Trophoblast cell (in vitro differentiated cells and primary cell): ENCODE data around the gene ZNF84.

Experiments
- DNase-seq, 2 donors: peaks; one replicate each; pipeline ENCODE4 v3.0.0-alpha.2; 2016
- H2AFZ ChIP-seq: 2 replicates; pipeline ENCODE4 v1.6.1; 2013; ENCODE audit warnings: low read length, moderate library complexity, mild to moderate bottlenecking; ENCODE audit not compliant: insufficient read depth, poor library complexity
- H2AK5ac ChIP-seq: 2 replicates; pipeline ENCODE4 v1.6.1; 2013; ENCODE audit warnings: mild to moderate bottlenecking, low read length
- H2BK120ac ChIP-seq: 2 replicates; pipeline ENCODE4 v1.6.1; 2013; ENCODE audit warnings: low read length, mild to moderate bottlenecking, moderate library complexity; ENCODE audit not compliant: insufficient read depth, poor library complexity
- H2BK12ac ChIP-seq: 2 replicates; pipeline ENCODE4 v1.6.1; 2013; ENCODE audit warnings: mild to moderate bottlenecking, low read length, moderate library complexity
- H2BK5ac ChIP-seq: 2 replicates; pipeline ENCODE4 v1.6.1; 2013; ENCODE audit warnings: low read length, low read depth, moderate library complexity, mild to moderate bottlenecking; ENCODE audit not compliant: poor library complexity
- H3K14ac ChIP-seq: 2 replicates; pipeline ENCODE4 v1.6.1; 2013; ENCODE audit warnings: mild to moderate bottlenecking, low read length
- H3K18ac ChIP-seq: 2 replicates; pipeline ENCODE4 v1.6.1; 2013; ENCODE audit warnings: mild to moderate bottlenecking, low read length
- H3K23ac ChIP-seq: 2 replicates; pipeline ENCODE4 v1.6.1; 2013; ENCODE audit warnings: low read length
- H3K27ac ChIP-seq: 2 replicates; pipeline ENCODE4 v1.5.1; 2013; ENCODE audit warnings: low read depth, mild to moderate bottlenecking, inconsistent platforms, low read length, moderate library complexity
- H3K27me3 ChIP-seq: 2 replicates; pipeline ENCODE4 v1.6.1; 2013; ENCODE audit warnings: inconsistent platforms, mild to moderate bottlenecking, low read length, moderate library complexity; ENCODE audit not compliant: insufficient read depth
- H3K36me3 ChIP-seq, 2 experiments: 1 replicate in 1 of 2; 2 replicates in 1 of 2; pipeline ENCODE4 v1.6.1; 2013; ENCODE audit warnings: low read length in 2 of 2, mild to moderate bottlenecking in 2 of 2, moderate library complexity in 1 of 2; ENCODE audit not compliant: insufficient read depth in 2 of 2, control insufficient read depth in 1 of 2
- H3K4ac ChIP-seq: 2 replicates; pipeline ENCODE4 v1.6.1; 2013; ENCODE audit warnings: low read depth, mild to moderate bottlenecking, low read length, moderate library complexity
- H3K4me1 ChIP-seq, 2 experiments: 1 replicate in 1 of 2; 2 replicates in 1 of 2; pipeline ENCODE4 v1.6.1; 2013; ENCODE audit warnings: low read length in 2 of 2, mild to moderate bottlenecking in 2 of 2, moderate library complexity in 1 of 2; ENCODE audit not compliant: insufficient read depth in 2 of 2, control insufficient read depth in 1 of 2
- H3K4me2 ChIP-seq: 2 replicates; pipeline ENCODE4 v1.6.1; 2013; ENCODE audit warnings: inconsistent platforms, mild to moderate bottlenecking, low read length, moderate library complexity
- H3K4me3 ChIP-seq: 2 replicates; pipeline ENCODE4 v1.5.1; 2013; ENCODE audit warnings: mild to moderate bottlenecking, low read depth, low read length, inconsistent platforms
- H3K79me1 ChIP-seq: one replicate; pipeline ENCODE4 v1.6.1; 2013; ENCODE audit warnings: low read length
- H3K79me2 ChIP-seq: 2 replicates; pipeline ENCODE4 v1.6.1; 2013; ENCODE audit warnings: low read length, mild to moderate bottlenecking; ENCODE audit not compliant: control insufficient read depth, insufficient read depth, poor library complexity
- H3K9ac ChIP-seq: 2 replicates; pipeline ENCODE4 v1.6.1; 2013; ENCODE audit warnings: mild to moderate bottlenecking, low read length
- H3K9me3 ChIP-seq: 2 replicates; pipeline ENCODE4 v1.6.1; 2013; ENCODE audit warnings: low read depth, mild to moderate bottlenecking, control low read depth, inconsistent platforms, low read length; ENCODE audit not compliant: insufficient read depth
- H4K12ac ChIP-seq: 2 replicates; pipeline ENCODE4 v1.6.1; 2013; ENCODE audit warnings: low read depth, mild to moderate bottlenecking, low read length, moderate library complexity
- H4K8ac ChIP-seq: 2 replicates; pipeline ENCODE4 v1.6.1; 2013; ENCODE audit warnings: low read depth, mild to moderate bottlenecking, low read length, moderate library complexity
- H4K91ac ChIP-seq: one replicate; pipeline ENCODE4 v1.6.1; 2013; ENCODE audit warnings: low read depth, mild to moderate bottlenecking, low read length, moderate library complexity
- WGBS: extraction: QIAGEN DNeasy Blood & Tissue Kit; methylation state at CpG from one replicate; pipeline ENCODE4 v1.1.7; 2013; ENCODE audit warnings: missing lambda C conversion rate; ENCODE audit not compliant: insufficient read length, insufficient coverage; ENCODE audit errors: extremely low coverage; 5-methylcytosine and 5-hydroxymethylcytosine counted together

The ZNF84 gene

DNA sequence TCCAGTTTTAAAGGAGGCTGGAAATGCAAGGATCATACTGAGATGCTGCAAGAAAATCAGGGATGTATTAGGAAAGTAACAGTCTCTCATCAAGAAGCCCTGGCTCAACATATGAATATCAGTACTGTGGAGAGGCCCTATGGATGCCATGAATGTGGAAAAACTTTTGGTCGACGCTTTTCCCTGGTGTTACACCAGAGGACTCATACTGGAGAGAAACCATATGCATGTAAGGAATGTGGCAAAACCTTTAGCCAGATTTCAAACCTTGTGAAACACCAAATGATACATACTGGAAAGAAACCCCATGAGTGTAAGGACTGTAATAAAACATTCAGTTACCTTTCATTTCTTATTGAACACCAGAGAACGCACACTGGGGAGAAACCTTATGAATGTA lies 68.3 kb downstream of the ZNF84 start:
- no peaks in the 10 kb centered on the region for H3K79me2 ChIP-seq
- no CpG with 5 or more reads among the region's 3 CpGs for WGBS
- no peak overlapping the region for H2BK12ac ChIP-seq
- no peak overlapping the region for H3K4me3 ChIP-seq
- no peak overlapping the region for H2AK5ac ChIP-seq
- DNase-seq = no peak
- H3K18ac ChIP-seq = no peak overlapping the region
- H3K27me3 ChIP-seq = no peaks in the 10 kb centered on the region
- no peak overlapping the region for H4K12ac ChIP-seq
- H3K4me2 ChIP-seq = no peak overlapping the region
- no peak overlapping the region for H3K14ac ChIP-seq
- H4K91ac ChIP-seq = no peak overlapping the region
- H2BK120ac ChIP-seq = no peak overlapping the region
- H3K4ac ChIP-seq = no peak overlapping the region
- no peaks in the 10 kb centered on the region for H3K79me1 ChIP-seq
- no peak overlapping the region for H3K9ac ChIP-seq
- H3K36me3 ChIP-seq = peaks cover 12 to 19% of the 10 kb centered on the region in 2 experiments
- H3K9me3 ChIP-seq = peaks cover 5% of the 10 kb centered on the region
- H2BK5ac ChIP-seq = no peak overlapping the region
- H3K27ac ChIP-seq = no peak overlapping the region
- H3K23ac ChIP-seq = no peak overlapping the region
- no peaks in the 10 kb centered on the region for H3K4me1 ChIP-seq
- no peak overlapping the region for H2AFZ ChIP-seq
- H4K8ac ChIP-seq = no peak overlapping the region

DNA sequence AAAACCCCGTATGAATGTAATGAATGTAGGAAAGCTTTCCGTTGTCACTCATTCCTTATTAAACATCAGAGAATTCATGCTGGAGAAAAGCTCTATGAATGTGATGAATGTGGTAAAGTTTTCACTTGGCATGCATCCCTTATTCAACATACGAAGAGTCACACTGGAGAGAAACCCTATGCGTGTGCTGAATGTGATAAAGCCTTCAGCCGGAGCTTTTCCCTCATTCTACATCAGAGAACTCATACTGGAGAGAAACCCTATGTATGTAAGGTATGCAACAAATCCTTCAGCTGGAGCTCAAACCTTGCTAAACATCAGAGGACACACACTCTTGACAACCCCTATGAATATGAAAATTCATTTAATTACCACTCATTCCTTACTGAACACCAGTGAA lies 68.9 kb downstream of the ZNF84 start:
- Histone ChIP-seq H4K12ac (no peak overlapping the region), H3K79me1 (no peaks in the 10 kb centered on the region), H3K27me3 (no peaks in the 10 kb centered on the region), H2AK5ac (no peak overlapping the region), H3K4me2 (no peak overlapping the region), H3K4ac (no peak overlapping the region), H3K36me3 (peaks cover 10 to 16% of the 10 kb centered on the region in 2 experiments), H3K79me2 (no peaks in the 10 kb centered on the region), H4K91ac (no peak overlapping the region), H2AFZ (no peak overlapping the region), H2BK5ac (no peak overlapping the region), H4K8ac (no peak overlapping the region), H3K18ac (no peak overlapping the region), H2BK12ac (no peak overlapping the region), H3K27ac (no peak overlapping the region), H3K9ac (no peak overlapping the region), H3K4me1 (no peaks in the 10 kb centered on the region), H3K14ac (no peak overlapping the region), H3K4me3 (no peak overlapping the region), H3K23ac (no peak overlapping the region), H2BK120ac (no peak overlapping the region), H3K9me3 (peaks cover 3% of the 10 kb centered on the region)
- no peak for DNase-seq
- WGBS = no CpG with 5 or more reads among the region's 5 CpGs

DNA sequence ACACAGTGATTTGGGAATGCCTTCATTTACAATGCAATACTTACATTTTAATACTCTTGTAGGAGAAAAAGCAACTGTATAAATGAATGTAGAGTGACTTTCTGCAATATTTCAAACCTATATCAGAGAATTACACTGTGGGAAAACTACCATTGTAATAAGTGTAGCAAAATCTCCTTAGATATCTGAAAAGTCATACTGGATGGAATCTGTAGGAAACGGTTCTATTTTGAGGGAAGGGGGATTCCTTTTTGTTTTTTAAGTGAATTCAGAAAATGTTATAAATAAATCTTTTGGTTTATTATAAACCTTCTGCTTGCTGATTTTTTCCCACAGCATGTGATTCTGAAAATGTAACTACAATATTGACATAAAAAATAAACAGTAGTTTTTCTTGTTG lies 69.8 kb downstream of the ZNF84 start:
- H3K79me1 ChIP-seq = no peaks in the 10 kb centered on the region
- no peak overlapping the region for H2BK12ac ChIP-seq
- no peaks in the 10 kb centered on the region for H3K4me1 ChIP-seq
- H3K9me3 ChIP-seq = peaks cover 3% of the 10 kb centered on the region
- H3K79me2 ChIP-seq = no peaks in the 10 kb centered on the region
- no peak overlapping the region for H3K9ac ChIP-seq
- no peak overlapping the region for H2BK5ac ChIP-seq
- no peak overlapping the region for H3K27ac ChIP-seq
- H3K4me3 ChIP-seq = no peak overlapping the region
- H4K91ac ChIP-seq = no peak overlapping the region
- H3K18ac ChIP-seq = no peak overlapping the region
- H2AK5ac ChIP-seq = no peak overlapping the region
- H2AFZ ChIP-seq = no peak overlapping the region
- no peaks in the 10 kb centered on the region for H3K27me3 ChIP-seq
- no CpG with 5 or more reads among the region's 1 CpG for WGBS
- H4K12ac ChIP-seq = no peak overlapping the region
- no peak overlapping the region for H3K4ac ChIP-seq
- H3K23ac ChIP-seq = no peak overlapping the region
- H3K4me2 ChIP-seq = no peak overlapping the region
- H2BK120ac ChIP-seq = no peak overlapping the region
- H3K36me3 ChIP-seq = peaks cover 6 to 13% of the 10 kb centered on the region in 2 experiments
- H3K14ac ChIP-seq = no peak overlapping the region
- no peak for DNase-seq
- H4K8ac ChIP-seq = no peak overlapping the region

DNA sequence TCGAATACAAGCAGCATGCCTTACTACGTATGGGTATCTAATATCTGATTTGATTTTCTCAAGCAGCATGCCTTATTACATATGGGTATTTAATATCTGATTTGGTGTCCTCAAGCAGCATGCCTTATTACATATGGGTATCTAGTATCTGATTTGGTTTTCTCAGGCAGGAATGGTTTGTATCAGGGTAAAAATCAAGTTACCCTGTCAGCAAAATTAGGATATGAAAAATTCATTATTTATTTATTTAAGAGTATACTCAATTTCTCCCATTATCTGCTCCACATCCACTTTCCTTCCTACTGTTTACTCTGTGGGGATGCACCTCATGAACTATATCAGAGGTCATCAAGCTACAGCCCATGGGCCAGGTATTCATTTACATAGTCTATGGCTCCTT lies 70.8 kb downstream of the ZNF84 start:
- Histone ChIP-seq H3K79me1 (no peaks in the 10 kb centered on the region), H4K91ac (no peak overlapping the region), H4K8ac (no peak overlapping the region), H4K12ac (no peak overlapping the region), H3K79me2 (no peaks in the 10 kb centered on the region), H3K4me3 (no peak overlapping the region), H3K14ac (no peak overlapping the region), H3K4ac (no peak overlapping the region), H2AK5ac (no peak overlapping the region), H3K4me2 (no peak overlapping the region), H2BK12ac (no peak overlapping the region), H3K27me3 (no peaks in the 10 kb centered on the region), H3K18ac (no peak overlapping the region), H3K4me1 (no peaks in the 10 kb centered on the region), H3K36me3 (peaks cover 2 to 13% of the 10 kb centered on the region in 2 experiments), H2BK5ac (no peak overlapping the region), H3K27ac (no peak overlapping the region), H3K23ac (no peak overlapping the region), H3K9ac (no peak overlapping the region), H3K9me3 (peaks cover 5% of the 10 kb centered on the region), H2AFZ (no peak overlapping the region), H2BK120ac (no peak overlapping the region)
- no CpG with 5 or more reads among the region's 2 CpGs for WGBS
- no peak for DNase-seq
